Left hindlimb (tissue), 1 donor: ENCODE measurements around the gene FAM131A.
A peak's percentile ranks its signal among the peaks of the same experiment; 100 is the strongest.

ENCODE experiments used
- DNase-seq: peaks from one replicate; pipeline ENCODE4 v3.0.0-alpha.2; 2018

FAM131A gene

DNA sequence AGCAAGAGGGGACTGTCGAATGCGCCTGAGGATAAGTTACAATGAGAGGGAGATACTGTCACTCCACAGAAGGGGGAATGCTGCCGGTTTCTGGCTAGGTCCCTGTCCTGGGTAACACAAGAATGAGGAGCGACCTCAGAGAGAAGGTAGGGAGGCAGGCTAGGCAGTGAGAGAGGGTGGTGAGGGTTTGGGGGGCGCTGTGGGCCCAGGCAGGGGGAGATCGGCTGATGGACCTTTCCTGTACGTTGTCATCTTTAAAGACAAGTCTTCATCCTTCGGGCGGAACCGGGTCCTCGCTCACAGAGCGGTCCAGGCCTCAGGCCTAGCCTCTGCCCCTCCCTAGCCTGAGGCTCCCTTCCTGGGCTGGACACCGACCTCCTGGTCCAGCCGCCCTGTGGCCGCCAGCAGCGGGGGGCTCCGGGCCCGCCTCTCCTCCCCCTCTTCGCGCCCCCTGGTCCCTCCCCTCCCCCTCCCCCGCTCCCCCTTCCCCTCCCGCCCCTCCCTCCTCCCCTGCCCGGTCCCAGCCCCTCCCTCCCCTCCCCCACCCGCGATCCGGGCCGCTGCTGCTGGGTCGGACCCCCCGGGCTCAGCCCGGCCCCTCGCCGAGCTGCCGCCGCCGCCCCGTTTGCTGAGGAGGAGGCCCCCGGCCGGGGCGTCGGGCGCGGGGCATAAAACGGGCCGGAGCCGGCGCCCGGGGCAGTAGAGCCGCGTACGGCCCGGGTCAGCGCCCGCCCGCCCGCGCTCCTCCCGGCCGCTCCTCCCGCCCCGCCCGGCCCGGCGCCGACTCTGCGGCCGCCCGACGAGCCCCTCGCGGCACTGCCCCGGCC is 42.2 kb downstream of the FAM131A start, which contains the start of gene CHRD:
Gene CHRD, plus strand, starts transcription at position 697 of the 827 bp plus-strand sequence. CDS start 265 bp downstream, outside the sequence.
- peak; percentile 77 for DNase-seq

DNA sequence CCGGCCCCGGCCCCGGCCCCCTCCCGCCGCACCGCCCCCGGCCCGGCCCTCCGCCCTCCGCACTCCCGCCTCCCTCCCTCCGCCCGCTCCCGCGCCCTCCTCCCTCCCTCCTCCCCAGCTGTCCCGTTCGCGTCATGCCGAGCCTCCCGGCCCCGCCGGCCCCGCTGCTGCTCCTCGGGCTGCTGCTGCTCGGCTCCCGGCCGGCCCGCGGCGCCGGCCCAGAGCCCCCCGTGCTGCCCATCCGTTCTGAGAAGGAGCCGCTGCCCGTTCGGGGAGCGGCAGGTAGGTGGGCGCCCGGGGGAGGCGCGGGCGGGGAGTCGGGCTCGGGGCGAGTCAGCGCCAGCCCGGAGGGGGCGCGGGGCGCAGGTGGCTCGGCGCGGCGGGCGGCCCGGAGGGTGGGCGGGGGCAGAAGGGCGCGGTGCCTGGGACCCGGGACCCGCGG is 42.8 kb downstream of the FAM131A start:
- DNase-seq = peak; percentile 89

DNA sequence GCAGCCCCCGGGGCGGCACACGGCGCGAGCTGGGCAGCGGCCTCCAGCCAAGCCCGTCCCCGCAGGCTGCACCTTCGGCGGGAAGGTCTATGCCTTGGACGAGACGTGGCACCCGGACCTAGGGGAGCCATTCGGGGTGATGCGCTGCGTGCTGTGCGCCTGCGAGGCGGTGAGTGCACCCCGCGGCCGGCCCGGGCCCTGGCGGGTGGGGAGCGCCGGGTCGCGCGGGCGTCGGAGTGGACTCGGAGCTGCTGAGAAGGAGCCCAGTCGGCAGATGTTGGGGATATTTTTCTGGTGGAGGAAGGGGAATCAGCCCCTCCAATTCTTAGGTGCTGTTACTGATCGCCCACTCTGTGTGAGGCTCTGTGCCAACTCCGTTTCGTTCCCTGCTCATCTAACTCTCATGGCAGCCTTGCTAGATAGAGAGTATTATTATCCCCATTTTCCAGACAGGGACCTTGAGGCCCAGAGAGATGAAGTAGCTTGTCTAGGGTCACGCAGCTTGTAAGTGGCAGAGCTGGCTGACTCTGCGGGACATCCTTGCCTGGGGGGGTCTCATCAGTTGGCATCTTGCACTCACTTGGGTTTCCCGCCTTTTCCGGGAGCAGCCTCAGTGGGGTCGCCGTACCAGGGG is 43.3 kb downstream of the FAM131A start:
- DNase-seq = no peak

DNA sequence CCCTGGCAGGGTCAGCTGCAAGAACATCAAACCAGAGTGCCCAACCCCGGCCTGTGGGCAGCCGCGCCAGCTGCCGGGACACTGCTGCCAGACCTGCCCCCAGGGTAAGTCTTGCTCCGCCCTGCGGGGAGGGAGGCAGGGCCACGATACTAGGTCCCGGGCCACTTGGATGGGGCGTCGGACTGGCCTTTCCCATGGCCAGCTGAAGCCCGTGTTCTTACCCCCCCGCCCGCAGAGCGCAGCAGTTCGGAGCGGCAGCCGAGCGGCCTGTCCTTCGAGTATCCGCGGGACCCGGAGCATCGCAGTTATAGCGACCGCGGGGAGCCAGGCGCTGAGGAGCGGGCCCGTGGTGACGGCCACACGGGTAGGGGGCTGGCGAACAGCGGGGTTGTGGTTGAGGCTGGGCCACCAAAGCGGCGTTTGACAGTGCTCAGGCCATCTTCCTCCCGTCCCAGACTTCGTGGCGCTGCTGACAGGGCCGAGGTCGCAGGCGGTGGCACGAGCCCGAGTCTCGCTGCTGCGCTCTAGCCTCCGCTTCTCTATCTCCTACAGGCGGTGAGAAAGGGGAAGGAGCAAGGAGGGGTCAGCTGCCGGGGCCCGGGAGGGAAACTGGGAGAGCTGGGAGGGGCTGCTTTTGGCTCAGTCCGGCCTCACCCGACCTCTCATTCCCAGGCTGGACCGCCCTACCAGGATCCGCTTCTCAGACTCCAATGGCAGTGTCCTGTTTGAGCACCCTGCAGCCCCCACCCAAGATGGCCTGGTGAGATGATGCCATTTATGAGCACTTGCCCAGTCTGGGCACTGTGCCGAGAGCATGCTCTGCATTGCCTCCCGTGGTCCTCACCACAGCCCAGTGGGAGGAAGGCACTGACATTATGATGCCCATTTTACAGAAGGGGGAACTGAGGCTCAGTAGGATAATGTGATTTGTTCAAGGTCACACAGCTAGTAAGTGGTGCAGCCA is 44.1 kb downstream of the FAM131A start:
- no peak for DNase-seq

DNA sequence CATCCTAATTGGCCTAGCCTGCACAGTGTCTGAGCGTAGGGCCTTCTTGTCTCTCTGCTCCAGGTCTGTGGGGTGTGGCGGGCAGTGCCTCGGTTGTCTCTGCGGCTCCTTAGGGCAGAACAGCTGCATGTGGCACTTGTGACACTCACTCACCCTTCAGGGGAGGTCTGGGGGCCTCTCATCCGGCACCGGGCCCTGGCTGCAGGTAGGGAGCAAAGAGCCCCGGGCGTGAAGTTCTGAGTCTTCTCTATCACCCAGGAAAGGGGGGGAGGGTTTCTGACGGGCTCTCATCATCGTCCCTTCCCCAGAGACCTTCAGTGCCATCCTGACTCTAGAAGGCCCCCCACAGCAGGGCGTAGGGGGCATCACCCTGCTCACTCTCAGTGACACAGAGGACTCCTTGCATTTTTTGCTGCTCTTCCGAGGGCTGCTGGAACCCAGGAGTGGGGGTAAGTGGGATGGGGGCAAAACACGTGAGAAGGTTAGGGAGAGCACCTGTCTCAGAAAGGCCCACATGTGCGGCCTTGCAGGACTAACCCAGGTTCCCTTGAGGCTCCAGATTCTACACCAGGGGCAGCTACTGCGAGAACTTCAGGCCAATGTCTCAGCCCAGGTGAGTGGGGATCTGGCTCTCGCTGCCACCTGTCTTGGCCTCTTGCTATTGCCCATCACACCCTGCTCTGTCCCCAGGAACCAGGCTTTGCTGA is 45.1 kb downstream of the FAM131A start:
- no peak for DNase-seq

DNA sequence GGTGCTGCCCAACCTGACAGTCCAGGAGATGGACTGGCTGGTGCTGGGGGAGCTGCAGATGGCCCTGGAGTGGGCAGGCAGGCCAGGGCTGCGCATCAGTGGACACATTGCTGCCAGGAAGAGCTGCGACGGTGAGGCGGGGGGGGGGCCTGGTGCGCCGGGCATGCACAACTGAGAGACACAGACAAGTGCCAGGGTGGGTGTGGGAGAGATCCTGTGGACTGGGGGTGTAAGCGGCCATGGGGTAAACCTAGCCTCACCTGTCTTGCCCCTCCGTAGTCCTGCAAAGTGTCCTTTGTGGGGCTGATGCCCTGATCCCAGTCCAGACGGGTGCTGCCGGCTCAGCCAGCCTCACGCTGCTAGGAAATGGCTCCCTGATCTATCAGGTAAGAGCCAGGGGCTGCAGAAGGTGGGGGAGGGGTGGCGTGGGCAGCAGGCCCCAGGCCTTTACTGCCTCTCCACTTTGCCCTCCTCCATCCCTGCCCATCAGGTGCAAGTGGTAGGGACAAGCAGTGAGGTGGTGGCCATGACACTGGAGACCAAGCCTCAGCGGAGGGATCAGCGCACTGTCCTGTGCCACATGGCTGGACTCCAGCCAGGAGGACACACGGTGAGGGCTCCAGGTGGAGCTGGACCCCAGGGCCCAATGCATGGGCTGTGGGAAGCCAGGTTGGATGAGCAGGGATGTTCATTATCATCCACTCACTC is 45.8 kb downstream of the FAM131A start:
- DNase-seq = no peak

DNA sequence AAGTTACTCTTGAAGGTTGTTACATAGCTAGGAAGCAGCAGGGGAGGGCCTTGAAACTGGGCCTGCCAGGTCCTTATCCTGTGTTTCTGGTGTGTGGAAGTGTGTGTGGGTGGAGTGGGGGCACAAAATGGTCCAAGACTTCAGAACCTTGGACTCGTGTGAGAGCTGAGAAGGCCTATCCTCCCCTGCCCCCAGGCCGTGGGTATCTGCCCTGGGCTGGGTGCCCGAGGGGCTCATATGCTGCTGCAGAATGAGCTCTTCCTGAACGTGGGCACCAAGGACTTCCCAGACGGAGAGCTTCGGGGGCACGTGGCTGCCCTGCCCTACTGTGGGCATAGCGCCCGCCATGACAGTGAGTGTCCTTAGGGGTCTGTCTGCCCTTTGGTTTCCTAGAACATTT is 46.9 kb downstream of the FAM131A start:
- DNase-seq = no peak

DNA sequence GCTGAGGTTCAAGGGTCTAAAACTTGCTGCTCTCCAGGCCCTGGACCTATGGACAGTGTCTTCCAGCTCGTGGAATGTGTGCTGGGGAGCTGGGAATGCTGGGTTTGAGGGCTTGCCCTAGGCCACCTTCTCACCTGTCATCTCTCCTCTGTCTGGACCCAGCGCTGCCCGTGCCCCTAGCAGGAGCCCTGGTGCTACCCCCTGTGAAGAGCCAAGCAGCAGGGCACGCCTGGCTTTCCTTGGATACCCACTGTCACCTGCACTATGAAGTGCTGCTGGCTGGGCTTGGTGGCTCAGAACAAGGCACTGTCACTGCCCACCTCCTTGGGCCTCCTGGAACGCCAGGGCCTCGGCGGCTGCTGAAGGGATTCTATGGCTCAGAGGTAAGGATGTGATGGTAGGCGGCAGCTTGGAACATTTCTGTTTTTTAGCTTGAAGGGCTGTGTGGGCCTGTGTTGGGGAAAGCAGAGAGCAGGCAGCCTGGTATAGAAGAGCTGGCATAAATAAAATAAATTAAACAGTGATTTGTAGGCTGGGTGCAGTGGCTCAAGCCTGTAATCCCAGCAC is 47.5 kb downstream of the FAM131A start:
- DNase-seq = no peak

DNA sequence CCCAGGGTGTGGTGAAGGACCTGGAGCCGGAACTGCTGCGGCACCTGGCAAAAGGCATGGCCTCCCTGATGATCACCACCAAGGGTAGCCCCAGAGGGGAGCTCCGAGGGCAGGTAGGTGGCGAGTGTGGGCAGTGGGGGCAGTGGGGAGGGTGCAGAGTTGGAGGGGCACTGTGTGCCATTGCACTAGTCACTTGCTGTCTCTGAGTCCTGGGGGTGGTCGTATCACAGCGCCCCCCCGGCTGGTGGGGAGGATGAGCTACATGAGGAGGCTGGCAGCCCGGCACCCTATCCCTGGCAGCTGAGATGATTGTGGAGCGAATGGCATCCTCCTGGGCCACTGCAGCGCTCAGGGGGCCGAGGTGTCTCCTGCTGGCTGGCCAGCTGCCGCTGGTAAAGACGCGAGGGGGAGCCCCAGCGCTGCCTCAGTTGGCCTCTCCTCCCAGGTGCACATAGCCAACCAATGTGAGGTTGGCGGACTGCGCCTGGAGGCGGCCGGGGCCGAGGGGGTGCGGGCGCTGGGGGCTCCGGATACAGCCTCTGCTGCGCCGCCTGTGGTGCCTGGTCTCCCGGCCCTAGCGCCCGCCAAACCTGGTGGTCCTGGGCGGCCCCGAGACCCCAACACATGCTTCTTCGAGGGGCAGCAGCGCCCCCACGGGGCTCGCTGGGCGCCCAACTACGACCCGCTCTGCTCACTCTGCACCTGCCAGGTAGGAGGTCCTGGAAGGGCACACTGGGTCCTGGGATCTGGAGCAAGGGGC is 48.8 kb downstream of the FAM131A start:
- no peak for DNase-seq

DNA sequence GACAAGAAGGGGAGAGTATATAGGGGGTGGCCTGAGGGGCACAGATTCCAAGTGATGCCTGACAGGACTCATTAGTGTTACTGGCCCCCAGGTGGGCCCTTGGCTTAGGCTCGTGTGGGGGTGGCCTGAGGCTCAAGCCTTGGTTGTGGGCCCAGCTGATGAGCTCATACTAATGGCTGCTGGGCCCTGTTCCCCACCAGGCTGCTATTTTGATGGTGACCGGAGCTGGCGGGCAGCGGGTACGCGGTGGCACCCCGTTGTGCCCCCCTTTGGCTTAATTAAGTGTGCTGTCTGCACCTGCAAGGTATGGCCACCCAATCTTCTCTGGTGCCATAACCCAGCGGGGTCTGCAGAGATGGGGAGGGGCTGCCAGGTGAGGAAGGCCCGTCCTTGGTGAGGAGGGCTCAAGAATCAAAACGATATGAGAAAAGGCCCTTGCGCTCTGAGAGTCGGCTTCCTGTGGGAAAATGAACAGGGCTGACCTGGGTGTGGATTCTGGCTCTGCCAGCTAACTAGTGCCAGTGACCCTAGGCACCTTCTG is 49.8 kb downstream of the FAM131A start:
- no peak for DNase-seq

DNA sequence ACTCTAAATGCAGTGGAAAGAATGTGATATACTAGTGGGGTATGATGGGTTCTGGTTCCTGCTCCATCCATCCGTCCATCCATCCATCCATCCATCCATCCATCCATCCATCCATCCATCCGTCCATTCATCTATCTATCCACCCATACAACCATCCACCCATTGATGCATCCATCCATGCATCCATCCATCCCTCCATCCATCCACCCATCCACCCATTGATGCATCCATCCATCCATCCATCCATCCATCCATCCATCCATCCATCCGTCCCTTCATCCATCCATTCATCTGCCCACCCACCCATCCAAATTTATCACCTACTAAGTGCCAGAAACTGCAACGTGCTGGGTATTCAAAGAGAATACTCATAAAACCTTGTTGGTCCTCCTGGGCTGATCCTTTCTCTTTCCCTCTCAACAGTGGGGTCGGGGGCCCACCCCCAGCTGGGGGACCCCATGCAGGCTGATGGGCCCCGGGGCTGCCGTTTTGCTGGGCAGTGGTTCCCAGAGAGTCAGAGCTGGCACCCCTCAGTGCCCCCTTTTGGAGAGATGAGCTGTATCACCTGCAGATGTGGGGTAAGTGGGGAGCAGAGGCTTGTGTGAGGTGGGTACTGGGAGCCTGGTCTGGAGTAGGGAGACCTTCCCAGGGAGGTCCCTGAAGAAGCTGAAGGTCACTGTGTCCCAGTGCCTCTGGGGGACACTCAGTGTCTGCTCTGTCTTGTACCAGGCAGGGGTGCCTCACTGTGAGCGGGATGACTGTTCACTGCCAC is 51.0 kb downstream of the FAM131A start:
- no peak for DNase-seq

DNA sequence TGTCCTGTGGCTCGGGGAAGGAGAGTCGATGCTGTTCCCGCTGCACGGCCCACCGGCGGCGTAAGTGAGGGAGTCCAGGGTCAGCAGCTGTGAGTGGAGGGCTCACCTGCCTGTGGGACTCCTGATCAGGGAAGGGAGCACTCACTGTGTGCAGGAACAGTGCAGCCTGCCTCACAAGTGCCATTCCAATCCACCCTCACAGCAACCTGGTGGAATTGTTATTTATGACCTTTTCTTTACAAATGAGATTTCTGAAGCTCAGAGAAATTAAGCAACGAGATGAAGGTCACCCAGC is 51.5 kb downstream of the FAM131A start:
- DNase-seq = no peak

DNA sequence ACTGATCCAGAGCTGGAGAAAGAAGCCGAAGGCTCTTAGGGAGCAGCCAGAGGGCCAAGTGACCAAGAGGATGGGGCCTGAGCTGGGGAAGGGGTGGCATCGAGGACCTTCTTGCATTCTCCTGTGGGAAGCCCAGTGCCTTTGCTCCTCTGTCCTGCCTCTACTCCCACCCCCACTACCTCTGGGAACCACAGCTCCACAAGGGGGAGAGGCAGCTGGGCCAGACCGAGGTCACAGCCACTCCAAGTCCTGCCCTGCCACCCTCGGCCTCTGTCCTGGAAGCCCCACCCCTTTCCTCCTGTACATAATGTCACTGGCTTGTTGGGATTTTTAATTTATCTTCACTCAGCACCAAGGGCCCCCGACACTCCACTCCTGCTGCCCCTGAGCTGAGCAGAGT is 52.0 kb downstream of the FAM131A start:
- no peak for DNase-seq

DNA sequence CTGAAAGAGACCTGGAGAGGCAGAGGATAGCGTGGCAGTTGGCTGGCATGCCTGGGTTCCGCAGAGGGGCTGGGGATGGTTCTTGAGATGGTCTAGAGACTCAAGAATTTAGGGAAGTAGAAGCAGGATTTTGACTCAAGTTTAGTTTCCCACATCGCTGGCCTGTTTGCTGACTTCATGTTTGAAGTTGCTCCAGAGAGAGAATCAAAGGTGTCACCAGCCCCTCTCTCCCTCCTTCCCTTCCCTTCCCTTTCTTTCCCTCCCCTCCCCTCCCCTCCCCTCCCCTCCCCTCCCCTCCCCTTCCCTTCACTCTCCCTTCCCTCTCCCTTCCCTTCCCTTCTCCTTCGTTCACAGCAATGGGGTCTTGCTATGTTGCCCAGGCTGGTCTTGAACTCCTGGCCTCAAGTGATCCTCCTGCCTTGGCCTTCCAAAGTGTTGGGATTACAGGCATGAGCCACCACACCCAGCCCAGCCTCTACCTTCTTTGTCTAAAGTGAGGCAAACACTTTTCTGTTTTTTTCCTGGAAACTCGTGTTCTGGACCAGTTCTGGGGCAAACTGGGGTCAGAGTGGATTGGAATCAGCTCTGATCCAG is 52.6 kb downstream of the FAM131A start:
- no peak for DNase-seq

DNA sequence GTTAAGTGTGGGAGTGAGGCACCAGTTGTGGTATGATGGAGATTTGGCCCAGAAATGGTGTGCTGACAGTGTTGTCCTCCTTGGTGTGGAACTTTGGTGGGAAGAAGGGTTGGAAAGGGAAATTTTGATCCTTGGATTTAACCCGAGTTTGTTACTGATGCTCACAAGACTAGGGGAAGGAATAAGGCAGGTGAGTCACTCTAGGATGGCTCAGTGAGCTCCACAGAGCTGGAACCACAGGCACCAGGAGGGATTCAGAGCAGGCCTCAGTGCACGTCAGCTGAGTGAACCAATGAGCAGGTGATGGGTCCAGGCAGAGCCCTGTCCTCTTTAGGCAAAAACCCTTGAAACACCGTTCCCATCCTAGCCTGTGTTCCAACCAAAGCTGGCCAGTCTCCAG is 53.9 kb downstream of the FAM131A start:
- no peak for DNase-seq

DNA sequence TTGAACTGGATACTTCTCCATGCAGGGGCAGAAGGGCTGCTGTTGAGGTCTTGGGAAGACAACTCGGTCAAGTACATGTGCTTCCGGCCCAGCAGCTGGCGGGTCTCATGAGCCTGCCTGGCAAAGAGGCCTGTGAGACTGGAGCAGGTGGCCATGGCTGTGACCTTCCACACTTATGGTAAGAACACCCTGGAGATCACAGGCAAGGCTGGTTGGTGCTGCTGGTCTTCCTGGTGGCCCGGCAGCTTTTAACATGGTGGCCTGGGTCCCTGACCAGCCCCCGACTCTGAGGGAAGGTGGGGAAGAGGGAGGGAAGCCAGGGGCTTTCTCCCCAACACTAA is 57.9 kb downstream of the FAM131A start:
- no peak for DNase-seq
